Activated B cell treated with CpG ODN at 0.5 μM for 24 hours (primary cell): ENCODE measurements around the gene EVX1. TPM values are rescaled to one million over a fixed set of nuclear protein-coding genes. Genes with fewer than 3 reads are reported as not detected.

Experiments used
- ATAC-seq: fragments of 200-7000 bp; cut with Tn5 transposase; one replicate; pipeline ENCODE4 v1.10.0; 2021; ENCODE audit warnings: low read depth, mild to moderate bottlenecking, moderate library complexity
- CTCF ChIA-PET: fragments of 350-600 bp; sonication (Branson Sonifier 250); formaldehyde crosslinking; loops from one replicate; lab custom pipeline; 2021; ENCODE audit warnings: antibody characterized with exemption; lab: Charles Lee
- POLR2A ChIA-PET: fragments of 350-600 bp; sonication (Branson Sonifier 250); formaldehyde crosslinking; loops from one replicate; lab custom pipeline; 2021; ENCODE audit warnings: antibody characterized with exemption; lab: Charles Lee
- DNase-seq: peaks from one replicate; pipeline ENCODE4 v3.0.0; 2022
- H3K27ac Mint-ChIP-seq: one replicate; pipeline ENCODE4 v1.8.0; 2020; ENCODE audit warnings: mixed read lengths
- H3K27me3 Mint-ChIP-seq: one replicate; pipeline ENCODE4 v1.8.0; 2021; ENCODE audit warnings: mixed read lengths
- H3K36me3 Mint-ChIP-seq: one replicate; pipeline ENCODE4 v1.8.0; 2021; ENCODE audit warnings: low read depth, mixed read lengths
- H3K4me1 Mint-ChIP-seq: one replicate; pipeline ENCODE4 v1.8.0; 2021; ENCODE audit warnings: mixed read lengths
- H3K4me3 Mint-ChIP-seq: one replicate; pipeline ENCODE4 v1.8.0; 2020; ENCODE audit warnings: mild to moderate bottlenecking, mixed read lengths
- H3K9me3 Mint-ChIP-seq: one replicate; pipeline ENCODE4 v1.8.0; 2020; ENCODE audit warnings: mixed read lengths
- intact Hi-C: fragments of 100-400 bp; cut with micrococcal nuclease; formaldehyde crosslinking; loops from one replicate; pipeline ENCODE4 v1.15.1; 2024
- total RNA-seq: library from RNA; stranded (reverse); gene quantifications from 2 replicates; pipeline ENCODE4 v1.2.3, GENCODE V29; 2022
- TF ChIP-seq, protein P1 (sequence below): fragments of 200-600 bp; IDR thresholded peaks from one replicate; pipeline ENCODE4 v1.8.0; 2022; ENCODE audit warnings: antibody characterized with exemption, mild to moderate bottlenecking

The EVX1 gene
- total RNA-seq, 1 donor from 2014 or later: not detected

DNA sequence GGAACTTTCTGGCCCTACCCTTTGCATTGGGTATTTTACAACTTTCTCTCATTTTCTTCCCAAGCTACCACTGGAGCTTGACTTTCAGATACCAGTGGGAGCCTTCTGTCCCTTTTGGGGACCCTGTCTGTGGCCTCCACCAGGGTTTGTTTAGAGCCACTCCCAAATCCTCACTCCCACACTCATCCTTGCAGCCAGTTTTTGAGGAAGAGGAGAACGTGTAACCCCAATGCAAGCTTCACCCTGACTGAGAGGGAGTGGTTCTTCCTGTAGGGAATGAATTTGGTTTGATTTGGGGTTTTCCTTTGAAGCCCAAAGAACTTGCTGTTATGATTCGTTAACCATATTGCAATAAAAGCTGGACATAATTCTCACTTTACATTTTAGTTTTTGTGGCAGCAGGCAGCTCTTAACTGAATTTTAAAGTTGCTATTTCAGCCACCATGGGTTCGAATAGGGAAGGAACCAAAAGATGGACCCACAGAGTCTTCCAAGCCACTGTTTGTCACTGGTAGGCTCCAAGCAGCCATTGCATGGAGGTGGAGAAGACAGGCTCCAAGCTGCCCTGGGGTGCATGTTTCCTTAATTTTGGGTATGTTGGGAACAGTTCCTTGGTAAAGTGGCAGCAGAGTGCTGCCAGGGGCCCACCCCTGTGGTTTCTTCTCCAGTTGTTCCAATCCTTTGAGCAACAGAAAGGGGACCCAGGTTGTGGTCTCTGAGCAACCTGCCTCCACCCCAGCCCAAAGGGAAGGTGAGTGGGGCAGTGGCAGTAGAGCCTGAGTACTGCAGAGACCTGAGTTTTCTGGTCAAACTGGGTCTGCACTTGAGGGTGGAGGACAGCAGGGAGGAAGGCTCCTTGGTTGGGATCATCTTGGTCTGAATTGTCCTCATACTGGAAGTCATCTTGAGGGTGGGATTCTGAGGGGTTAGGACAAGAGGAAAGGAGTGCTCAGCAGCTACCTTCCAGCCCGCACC is 5.1 kb downstream of the EVX1 start:
- H3K27me3 Mint-ChIP-seq: peaks cover 73% of the 10 kb centered on the region
- POLR2A ChIA-PET: no interaction called here
- intact Hi-C loops: loop anchor here (2.0 to 5.0 kb wide), 3 partner anchors 91 to 1395 kb away; partner anchors contain the start of gene HOXA7
- no peak overlapping the region for H3K27ac Mint-ChIP-seq
- no peak for ATAC-seq
- no peak for DNase-seq
- H3K36me3 Mint-ChIP-seq: no peaks in the 10 kb centered on the region
- peaks cover 37% of the 10 kb centered on the region for H3K4me1 Mint-ChIP-seq
- TF ChIP-seq, protein P1, sequence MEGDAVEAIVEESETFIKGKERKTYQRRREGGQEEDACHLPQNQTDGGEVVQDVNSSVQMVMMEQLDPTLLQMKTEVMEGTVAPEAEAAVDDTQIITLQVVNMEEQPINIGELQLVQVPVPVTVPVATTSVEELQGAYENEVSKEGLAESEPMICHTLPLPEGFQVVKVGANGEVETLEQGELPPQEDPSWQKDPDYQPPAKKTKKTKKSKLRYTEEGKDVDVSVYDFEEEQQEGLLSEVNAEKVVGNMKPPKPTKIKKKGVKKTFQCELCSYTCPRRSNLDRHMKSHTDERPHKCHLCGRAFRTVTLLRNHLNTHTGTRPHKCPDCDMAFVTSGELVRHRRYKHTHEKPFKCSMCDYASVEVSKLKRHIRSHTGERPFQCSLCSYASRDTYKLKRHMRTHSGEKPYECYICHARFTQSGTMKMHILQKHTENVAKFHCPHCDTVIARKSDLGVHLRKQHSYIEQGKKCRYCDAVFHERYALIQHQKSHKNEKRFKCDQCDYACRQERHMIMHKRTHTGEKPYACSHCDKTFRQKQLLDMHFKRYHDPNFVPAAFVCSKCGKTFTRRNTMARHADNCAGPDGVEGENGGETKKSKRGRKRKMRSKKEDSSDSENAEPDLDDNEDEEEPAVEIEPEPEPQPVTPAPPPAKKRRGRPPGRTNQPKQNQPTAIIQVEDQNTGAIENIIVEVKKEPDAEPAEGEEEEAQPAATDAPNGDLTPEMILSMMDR: no peak
- H3K9me3 Mint-ChIP-seq: no peaks in the 10 kb centered on the region
- CTCF ChIA-PET: interaction anchor here (1.1 to 1.4 kb wide), 2 partner anchors 51 to 878 kb away, joined by 3 read pairs; no protein-coding TSS in a partner anchor
- H3K4me3 Mint-ChIP-seq: no peak overlapping the region

DNA sequence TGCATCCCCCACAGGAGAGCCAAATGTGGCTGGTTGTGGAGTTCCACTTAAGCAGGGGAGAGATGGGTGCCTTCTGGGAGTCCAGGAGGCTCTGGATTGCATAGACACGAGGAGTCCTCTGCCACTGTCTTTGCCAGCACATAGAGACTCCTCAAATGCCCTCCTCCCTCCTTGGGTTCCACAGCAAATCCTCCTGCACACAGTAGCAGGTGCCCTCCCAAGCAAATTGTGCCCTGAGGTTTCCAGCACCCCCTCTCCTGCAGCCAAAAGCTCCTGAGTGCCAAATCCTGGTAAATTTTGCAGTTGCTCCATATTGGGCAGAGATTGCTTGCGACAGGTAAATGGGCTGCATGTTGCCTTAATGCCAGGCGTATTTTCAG is 5.8 kb downstream of the EVX1 start:
- Mint-ChIP-seq H3K9me3 (no peaks in the 10 kb centered on the region), H3K4me1 (peaks cover 36% of the 10 kb centered on the region), H3K27ac (no peak overlapping the region), H3K27me3 (peaks cover 77% of the 10 kb centered on the region), H3K4me3 (no peak overlapping the region), H3K36me3 (no peaks in the 10 kb centered on the region)
- intact Hi-C loops: loop anchor here (2.0 to 5.0 kb wide), 3 partner anchors 92 to 1396 kb away; partner anchors contain the start of gene HOXA7
- ATAC-seq: no peak
- POLR2A ChIA-PET: no interaction called here
- no peak for DNase-seq
- TF ChIP-seq, protein P1: no peak
- CTCF ChIA-PET: interaction anchor here (1.4 kb wide), 1 partner anchor 878 kb away, joined by 3 read pairs; no protein-coding TSS in a partner anchor

DNA sequence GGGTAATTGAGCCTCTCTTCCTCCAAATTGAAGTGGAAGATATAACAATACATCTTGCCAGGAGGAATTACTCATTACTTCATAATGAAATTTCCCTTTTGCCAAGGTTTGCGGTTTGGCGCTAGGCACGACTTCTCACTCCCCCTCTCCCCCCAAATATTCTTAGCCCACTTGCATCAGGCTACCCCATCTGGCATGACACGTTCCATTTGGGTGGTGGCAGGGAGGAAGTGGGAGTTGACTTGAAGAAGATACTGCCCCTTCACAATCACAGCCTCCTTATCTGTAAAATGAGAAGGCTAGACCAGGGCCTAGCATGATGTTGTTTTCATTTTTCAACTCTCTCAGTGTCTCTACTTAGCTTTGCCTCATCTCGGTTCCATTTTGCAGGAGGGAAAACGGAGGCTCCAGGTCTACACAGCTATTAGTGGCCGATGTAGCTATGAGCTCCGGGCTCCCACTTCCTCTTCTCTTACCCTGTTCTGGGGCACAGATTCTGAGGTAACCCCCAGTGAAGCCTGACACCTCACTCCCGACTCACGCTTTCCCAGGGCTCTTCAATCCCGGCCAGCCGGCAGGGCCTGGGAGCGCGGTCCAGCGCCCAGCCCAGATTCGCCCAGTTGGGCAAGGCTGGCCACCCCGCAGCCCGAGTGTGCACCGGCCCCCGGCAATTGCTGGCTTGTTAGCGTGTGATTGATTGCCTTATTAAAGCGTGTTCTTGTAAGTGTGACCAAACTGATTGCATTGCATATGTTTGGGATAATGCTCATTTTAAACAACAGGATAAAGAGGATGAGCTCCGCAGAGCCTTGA is 6.5 kb downstream of the EVX1 start:
- no peak for ATAC-seq
- Mint-ChIP-seq H3K4me3 (no peak overlapping the region), H3K4me1 (peaks cover 33% of the 10 kb centered on the region), H3K27me3 (peaks cover 78% of the 10 kb centered on the region), H3K36me3 (no peaks in the 10 kb centered on the region), H3K9me3 (no peaks in the 10 kb centered on the region), H3K27ac (no peak overlapping the region)
- CTCF ChIA-PET: no interaction called here
- TF ChIP-seq, protein P1: no peak
- DNase-seq: no peak
- intact Hi-C loops: loop anchor here (1.0 to 5.0 kb wide), 4 partner anchors 24 to 1397 kb away; partner anchors contain the start of gene HOXA7
- POLR2A ChIA-PET: no interaction called here

DNA sequence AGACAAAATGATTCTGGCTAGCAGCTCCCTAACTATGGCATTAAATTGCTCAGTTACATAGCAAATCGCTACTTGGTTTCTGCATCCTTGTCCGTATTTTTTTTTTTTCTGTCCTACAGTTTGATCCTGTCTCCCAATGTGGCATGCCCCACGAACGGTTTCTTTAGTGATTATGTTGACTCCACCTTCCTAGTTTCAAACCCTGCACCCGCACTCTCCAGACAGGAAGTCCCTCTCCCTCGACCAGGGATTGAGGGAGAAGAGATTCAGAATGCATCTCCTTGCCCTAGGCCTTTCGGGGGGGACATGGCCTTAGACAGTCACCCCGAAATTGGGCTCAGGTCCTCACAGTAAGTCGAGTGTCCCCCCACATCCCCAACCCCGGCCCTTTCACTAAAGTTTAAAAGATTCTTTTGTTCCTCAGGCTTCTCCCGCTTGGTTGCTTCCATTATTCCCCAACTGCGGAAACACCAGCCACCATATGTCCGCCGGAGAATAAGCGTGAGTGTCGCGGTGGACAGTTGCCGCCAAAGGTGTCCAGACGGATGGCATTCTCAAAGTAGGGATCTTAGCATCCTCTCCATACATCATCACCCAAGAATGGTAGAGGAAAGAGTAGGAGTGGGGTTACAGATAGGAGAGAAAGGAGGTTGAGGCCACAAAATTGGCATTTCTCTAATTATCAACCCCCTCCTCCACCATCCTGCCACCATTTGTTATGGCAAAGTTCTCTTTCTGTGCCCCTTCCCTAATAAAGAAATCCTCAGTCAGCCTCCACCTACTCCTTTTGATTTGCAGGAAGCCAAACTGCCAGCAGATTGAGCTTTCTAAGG is 7.3 kb downstream of the EVX1 start:
- H3K27ac Mint-ChIP-seq: peak overlapping the region; percentile 22

More for the DNA sequence above, 7.3 kb downstream of the EVX1 start:
- Mint-ChIP-seq H3K27me3 (peaks cover 77% of the 10 kb centered on the region), H3K36me3 (no peaks in the 10 kb centered on the region), H3K9me3 (no peaks in the 10 kb centered on the region), H3K4me1 (peaks cover 30% of the 10 kb centered on the region), H3K4me3 (no peak overlapping the region)
- DNase-seq (no peak), ATAC-seq (no peak)
- TF ChIP-seq, protein P1: no peak
- ChIA-PET POLR2A (no interaction called here), CTCF (interaction anchor here (1.3 kb wide), 1 partner anchor 100 kb away, joined by 4 read pairs; no protein-coding TSS in a partner anchor)
- intact Hi-C loops: loop anchor here (1.0 to 5.0 kb wide), 4 partner anchors 25 to 1398 kb away; partner anchors contain the start of gene HOXA7
